Tibial nerve (tissue), 4 donors: ENCODE data around the gene MITF.

Experiments used
- CTCF ChIP-seq, 5 experiments: fragments of 200-600 bp in 3 of 5; fragments of 450-650 bp in 2 of 5; sonication (generic) in 3 of 5; IDR thresholded peaks; one replicate each; pipeline ENCODE4 v1.5.1; 2016 to 2019; ENCODE audit warnings: antibody characterized with exemption in 5 of 5, mild to moderate bottlenecking in 3 of 5, moderate library complexity in 2 of 5
- EP300 ChIP-seq, 2 donors: sonication (generic); formaldehyde crosslinking; IDR thresholded peaks; one replicate each; pipeline ENCODE4 v1.6.1; 2017; ENCODE audit warnings: antibody characterized with exemption in 2 of 2, mild to moderate bottlenecking in 1 of 2

- TF ChIP-seq CTCF (IDR thresholded peaks at IDR 0.05) (no peak), EP300 (IDR thresholded peaks at IDR 0.05) (no peak)
Measured at GRCh38 chr3:69786854-69787253, 47.6 kb downstream of the MITF start.
